HFF-Myc (cell line): ENCODE measurements around the gene IKZF4.

ENCODE experiments used
- DNase-seq: peaks from one replicate; pipeline ENCODE4 v3.0.0-alpha.2; 2011; ENCODE audit warnings: low read depth; ENCODE audit errors: extremely low read depth
- H3K4me3 ChIP-seq: replicated peaks from 2 replicates; pipeline ENCODE4 v1.5.1; 2011; ENCODE audit warnings: low read depth, mild to moderate bottlenecking, control low read depth, low read length
- TF ChIP-seq, protein P1 (sequence below): IDR thresholded peaks from 2 replicates; pipeline ENCODE4 v1.5.1; 2012; ENCODE audit warnings: mild to moderate bottlenecking, low read depth, low read length, control low read depth; ENCODE audit errors: missing control alignments

The IKZF4 gene

DNA sequence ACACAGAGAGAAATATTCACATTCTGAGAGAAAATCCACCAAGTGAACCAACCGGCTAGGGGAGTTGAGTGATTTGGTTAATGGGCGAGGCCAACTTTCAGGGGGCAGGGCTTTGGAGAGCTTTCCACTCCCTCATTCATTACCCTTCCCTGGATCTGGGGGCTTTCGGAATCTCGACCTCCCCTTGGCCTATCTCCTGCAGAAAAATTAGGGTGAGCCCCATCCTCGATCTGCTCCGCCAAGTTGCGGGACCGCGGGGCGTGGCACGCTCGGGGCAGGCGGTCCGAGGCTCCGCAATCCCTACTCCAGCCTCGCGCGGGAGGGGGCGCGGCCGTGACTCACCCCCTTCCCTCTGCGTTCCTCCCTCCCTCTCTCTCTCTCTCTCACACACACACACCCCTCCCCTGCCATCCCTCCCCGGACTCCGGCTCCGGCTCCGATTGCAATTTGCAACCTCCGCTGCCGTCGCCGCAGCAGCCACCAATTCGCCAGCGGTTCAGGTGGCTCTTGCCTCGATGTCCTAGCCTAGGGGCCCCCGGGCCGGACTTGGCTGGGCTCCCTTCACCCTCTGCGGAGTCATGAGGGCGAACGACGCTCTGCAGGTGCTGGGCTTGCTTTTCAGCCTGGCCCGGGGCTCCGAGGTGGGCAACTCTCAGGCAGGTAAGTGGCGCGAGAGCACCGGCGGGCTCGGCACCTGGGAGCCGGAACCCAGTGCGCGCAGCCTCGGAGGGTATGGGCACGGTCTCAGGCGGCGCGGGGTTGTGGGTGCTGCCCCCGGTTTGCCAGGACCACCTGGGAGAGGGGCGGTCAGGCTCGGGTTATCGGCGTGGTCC, 59.1 kb downstream of the IKZF4 start, which contains the start of gene ERBB3:
Gene ERBB3 (plus strand): TSS at position 443 of the 833 bp plus-strand sequence. CDS start 136 bp downstream, at position 579.
- TF ChIP-seq, protein P1, sequence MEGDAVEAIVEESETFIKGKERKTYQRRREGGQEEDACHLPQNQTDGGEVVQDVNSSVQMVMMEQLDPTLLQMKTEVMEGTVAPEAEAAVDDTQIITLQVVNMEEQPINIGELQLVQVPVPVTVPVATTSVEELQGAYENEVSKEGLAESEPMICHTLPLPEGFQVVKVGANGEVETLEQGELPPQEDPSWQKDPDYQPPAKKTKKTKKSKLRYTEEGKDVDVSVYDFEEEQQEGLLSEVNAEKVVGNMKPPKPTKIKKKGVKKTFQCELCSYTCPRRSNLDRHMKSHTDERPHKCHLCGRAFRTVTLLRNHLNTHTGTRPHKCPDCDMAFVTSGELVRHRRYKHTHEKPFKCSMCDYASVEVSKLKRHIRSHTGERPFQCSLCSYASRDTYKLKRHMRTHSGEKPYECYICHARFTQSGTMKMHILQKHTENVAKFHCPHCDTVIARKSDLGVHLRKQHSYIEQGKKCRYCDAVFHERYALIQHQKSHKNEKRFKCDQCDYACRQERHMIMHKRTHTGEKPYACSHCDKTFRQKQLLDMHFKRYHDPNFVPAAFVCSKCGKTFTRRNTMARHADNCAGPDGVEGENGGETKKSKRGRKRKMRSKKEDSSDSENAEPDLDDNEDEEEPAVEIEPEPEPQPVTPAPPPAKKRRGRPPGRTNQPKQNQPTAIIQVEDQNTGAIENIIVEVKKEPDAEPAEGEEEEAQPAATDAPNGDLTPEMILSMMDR: no peak
- peak within 1 kb of the TSS; percentile 47 for H3K4me3 ChIP-seq
- peak; percentile 38 for DNase-seq

GRCh38 chr12:56080556-56081138, 59.8 kb downstream of the IKZF4 start:
- peak overlapping the region; percentile 47 for H3K4me3 ChIP-seq
- no peak for DNase-seq

GRCh38 chr12:56081393-56082347, 60.8 kb downstream of the IKZF4 start:
- DNase-seq: no peak
- TF ChIP-seq, protein P1: no peak
- no peak overlapping the region for H3K4me3 ChIP-seq

More at GRCh38 chr12:56080556-56081138, 59.8 kb downstream of the IKZF4 start:
- TF ChIP-seq, protein P1: no peak

- H3K4me3 ChIP-seq: no peak overlapping the region
- TF ChIP-seq, protein P1: no peak
- no peak for DNase-seq
Measured at GRCh38 chr12:56082382-56082781, 61.5 kb downstream of the IKZF4 start.

DNA sequence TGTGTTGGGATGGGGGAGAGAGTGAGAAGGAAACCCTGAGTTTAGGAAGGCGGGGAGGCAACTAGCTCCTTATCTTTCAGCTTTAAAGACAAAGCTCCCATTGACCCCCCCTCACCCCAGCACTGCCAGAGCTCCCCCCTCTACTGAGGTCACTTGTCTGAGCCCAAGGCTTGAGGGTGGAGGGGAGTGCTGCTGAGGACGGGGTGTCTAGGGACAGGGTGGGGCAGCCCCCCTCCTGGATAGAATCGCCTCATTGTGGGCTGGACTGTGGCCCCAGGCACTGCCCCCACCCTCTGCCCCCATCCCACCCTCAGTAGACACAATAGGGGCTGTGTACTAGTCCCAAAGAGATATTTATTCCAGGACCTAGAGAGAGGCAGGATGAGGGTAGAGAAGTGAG, 62.1 kb downstream of the IKZF4 start:
- TF ChIP-seq, protein P1: no peak
- DNase-seq: no peak
- H3K4me3 ChIP-seq: no peak overlapping the region

DNA sequence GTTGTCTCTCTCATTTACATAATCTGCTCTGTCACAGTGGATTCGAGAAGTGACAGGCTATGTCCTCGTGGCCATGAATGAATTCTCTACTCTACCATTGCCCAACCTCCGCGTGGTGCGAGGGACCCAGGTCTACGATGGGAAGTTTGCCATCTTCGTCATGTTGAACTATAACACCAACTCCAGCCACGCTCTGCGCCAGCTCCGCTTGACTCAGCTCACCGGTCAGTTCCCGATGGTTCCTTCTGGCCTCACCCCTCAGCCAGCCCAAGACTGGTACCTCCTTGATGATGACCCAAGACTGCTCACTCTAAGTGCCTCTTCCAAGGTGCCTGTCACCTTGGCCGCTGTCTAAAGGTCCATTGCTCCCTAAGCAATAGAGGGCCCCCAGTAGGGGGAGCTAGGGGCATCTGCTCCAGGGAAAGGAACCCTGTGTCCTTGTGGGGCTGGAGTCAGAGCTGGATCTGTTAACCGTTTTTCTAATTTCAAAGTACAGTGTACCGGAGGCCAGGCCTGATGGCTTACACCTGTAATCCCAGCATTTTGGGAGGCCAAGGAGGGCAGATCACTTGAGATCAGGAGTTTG, 64.2 kb downstream of the IKZF4 start:
- TF ChIP-seq, protein P1: peak; percentile 59
- no peak for DNase-seq
- H3K4me3 ChIP-seq: no peak overlapping the region
